GM12878 (cell line): ENCODE measurements around the gene CPHXL2. TPM values are rescaled to one million over a fixed set of nuclear protein-coding genes. Genes with fewer than 3 reads are reported as not detected.

Experiments
- ATAC-seq: fragments of 200-7000 bp; cut with Tn5 transposase; 3 replicates; pipeline ENCODE4 v1.9.1; 2020; ENCODE audit warnings: mild to moderate bottlenecking, moderate library complexity
- BruUV-seq: library from RNA; stranded (reverse); fragments of 400-500 nt; replicated peaks from 2 replicates; lab custom pipeline; 2021; lab: Mats Ljungman, UMichigan
- CTCF ChIA-PET: fragments of 300-600 bp; sonication (Branson Sonifier 250); formaldehyde crosslinking; extraction: SDS; loops from one replicate; lab custom pipeline; 2021; ENCODE audit warnings: inconsistent platforms; lab: Yijun Ruan, JAX
- POLR2A ChIA-PET: fragments of 350-600 bp; formaldehyde crosslinking; extraction: SDS; loops from one replicate; lab custom pipeline; 2021; ENCODE audit warnings: inconsistent platforms; lab: Charles Lee
- RAD21 ChIA-PET: fragments of 300-600 bp; sonication (Branson Sonifier 250); formaldehyde crosslinking; loops from one replicate; lab custom pipeline; 2023; ENCODE audit warnings: antibody characterized with exemption; ENCODE audit not compliant: unreplicated experiment; lab: Charles Lee
- SMC1A ChIA-PET: fragments of 300-600 bp; sonication (Branson Sonifier 250); formaldehyde crosslinking; loops from one replicate; lab custom pipeline; 2023; ENCODE audit not compliant: unreplicated experiment, uncharacterized antibody; lab: Charles Lee
- DNase-seq: peaks from one replicate; pipeline ENCODE4 v3.0.0-alpha.2; 2011; ENCODE audit warnings: low read depth, low spot score
- FAIRE-seq: peaks from 3 replicates; lab custom pipeline; 2011; peaks lifted over from hg19 to GRCh38; lab: Jason Lieb, UNC
- H2AFZ ChIP-seq: 2 replicates; pipeline ENCODE4 v1.6.0; 2011; ENCODE audit warnings: low read depth, low read length, control low read depth; ENCODE audit not compliant: control insufficient read depth
- H3K27ac ChIP-seq: 2 replicates; pipeline ENCODE4 v1.5.1; 2011; ENCODE audit warnings: control low read depth; ENCODE audit not compliant: control insufficient read depth, insufficient read depth
- H3K27me3 ChIP-seq, 2 experiments: replicated peaks in 1 of 2; 2 replicates each; pipeline versions ENCODE4 v1.6.0 to v1.6.1; 2011; ENCODE audit warnings: low read length in 1 of 2; ENCODE audit not compliant: control insufficient read depth in 2 of 2, insufficient read depth in 2 of 2
- H3K36me3 ChIP-seq, 2 experiments: 2 replicates each; pipeline ENCODE4 v1.5.1; 2011; ENCODE audit warnings: low read length in 1 of 2; ENCODE audit not compliant: control insufficient read depth in 2 of 2, insufficient read depth in 2 of 2
- H3K4me1 ChIP-seq: 2 replicates; pipeline ENCODE4 v1.6.1; 2011; ENCODE audit warnings: mild to moderate bottlenecking, low read length, moderate library complexity, mixed read lengths; ENCODE audit not compliant: control insufficient read depth, insufficient read depth
- H3K4me2 ChIP-seq: 2 replicates; pipeline ENCODE4 v1.6.0; 2011; ENCODE audit warnings: control low read depth; ENCODE audit not compliant: control insufficient read depth, insufficient read depth
- H3K4me3 ChIP-seq: fragments of 200-600 bp; sonication (generic); 2 replicates; pipeline ENCODE4 v1.5.1; 2016
- H3K79me2 ChIP-seq: 2 replicates; pipeline ENCODE4 v1.6.0; 2011; ENCODE audit warnings: low read length; ENCODE audit not compliant: control insufficient read depth, insufficient read depth
- H3K9ac ChIP-seq: 2 replicates; pipeline ENCODE4 v1.8.0; 2011; ENCODE audit warnings: low read length, control low read depth, mixed read lengths; ENCODE audit not compliant: control insufficient read depth, insufficient read depth
- H3K9me3 ChIP-seq: replicated peaks from 3 replicates; pipeline ENCODE4 v1.5.1; 2011; ENCODE audit warnings: mild to moderate bottlenecking, low read length; ENCODE audit not compliant: control insufficient read depth, insufficient read depth
- H4K20me1 ChIP-seq: 2 replicates; pipeline ENCODE4 v1.6.0; 2011; ENCODE audit not compliant: control insufficient read depth, insufficient read depth
- CTCF ChIP-seq, 3 experiments: IDR thresholded peaks in 2 of 3; conservative IDR thresholded peaks in 1 of 3; 2 replicates each; pipeline ENCODE4 v1.5.1; 2011; ENCODE audit warnings: low read depth in 3 of 3, low read length in 3 of 3, mild to moderate bottlenecking in 3 of 3, control low read depth in 2 of 3, moderate library complexity in 2 of 3, inconsistent platforms in 1 of 3, mixed read lengths in 1 of 3; ENCODE audit not compliant: control insufficient read depth in 2 of 3, insufficient read depth in 1 of 3; ENCODE audit errors: extremely low read depth in 1 of 3
- IKZF2 ChIP-seq, 2 experiments: fragments of 450-650 bp; IDR thresholded peaks; 2 replicates each; pipeline ENCODE4 v1.6.1; 2017; ENCODE audit warnings: mild to moderate bottlenecking in 2 of 2, moderate library complexity in 2 of 2
- MEF2B ChIP-seq: fragments of 450-650 bp; IDR thresholded peaks from 2 replicates; pipeline ENCODE4 v1.6.1; 2018; ENCODE audit warnings: mild to moderate bottlenecking, moderate library complexity; ENCODE audit not compliant: partially characterized antibody, poor library complexity, severe bottlenecking
- RAD21 ChIP-seq: IDR thresholded peaks from 2 replicates; pipeline ENCODE4 v1.6.1; 2011; ENCODE audit warnings: mild to moderate bottlenecking, low read depth, low read length, moderate library complexity; ENCODE audit not compliant: insufficient read depth
- RUNX3 ChIP-seq: IDR thresholded peaks from 2 replicates; pipeline ENCODE4 v1.6.1; 2012; ENCODE audit warnings: low read length, inconsistent platforms
- WGBS: methylation state at CpG from one replicate; pipeline ENCODE4 v1.1.6; 2016; ENCODE audit warnings: low lambda C conversion rate; ENCODE audit not compliant: insufficient replicate concordance, insufficient coverage; ENCODE audit errors: missing lambda C conversion rate; 5-methylcytosine and 5-hydroxymethylcytosine counted together
- in situ Hi-C: fragments of 300-500 bp; cut with MboI; formaldehyde crosslinking; loops from 9 replicates; pipeline ENCODE4 v1.14.3; 2018; ENCODE audit warnings: mixed read lengths
- intact Hi-C: fragments of 100-400 bp; cut with micrococcal nuclease; formaldehyde crosslinking; loops from one replicate; pipeline ENCODE4 v1.14.2; 2022; ENCODE audit not compliant: unreplicated experiment
- polyA plus RNA-seq, 11 experiments: library from polyadenylated mRNA; depleted of rRNA in 4 of 11; unstranded in 6 of 11; stranded (reverse) in 5 of 11; fragments of >200 nt; fragmentation: Nextera tagmentation in 4 of 11; fragmentation: Illumina TruSeq in 1 of 11; extraction: Ambion mirVana in 4 of 11; extraction: Trizol in 1 of 11; gene quantifications; 1 replicate in 1 of 11; 2 replicates in 10 of 11; pipeline versions ENCODE4 v1.2.1 to v1.2.3, GENCODE V29; 2011 to 2016; ENCODE audit warnings: inconsistent platforms in 2 of 11, missing spikeins in 2 of 11, low read depth in 1 of 11
- total RNA-seq, 4 experiments: library from RNA; depleted of rRNA in 3 of 4; stranded (reverse); fragments of >200 nt in 3 of 4; fragmentation: Illumina TruSeq in 1 of 4; extraction: Trizol in 1 of 4; gene quantifications; 2 replicates each; pipeline versions ENCODE4 v1.2.1 to v1.2.3, GENCODE V29; 2013 to 2021

CPHXL2 gene
- total and polyA plus RNA-seq, 10 of the 15 experiments (the other 5 are each of a cell fraction or from before 2014, with no cell fraction given): not detected

GRCh38 chr16:75644240-75645012, 32.4 kb downstream of the CPHXL2 start:
- H3K4me1 ChIP-seq: peaks cover 18% of the 10 kb centered on the region
- peak overlapping the region; percentile 20; the same call in 1 of the 2 replicates for H3K4me3 ChIP-seq
- DNase-seq (no peak), ATAC-seq (no peak), FAIRE-seq (peak; percentile 71)
- no peak for TF ChIP-seq MEF2B
- TF ChIP-seq RAD21: 0 out of 2 replicates have a peak, but pooled peaks have one; percentile 4
- TF ChIP-seq RUNX3: 0 out of 2 replicates have a peak, but pooled peaks have one; percentile 19
- 0 out of 6 replicates have a peak, but pooled peaks of 1 of the 3 experiments have one; percentile 0 for TF ChIP-seq CTCF (IDR thresholded peaks at IDR 0.05 in 2 of 3, conservative IDR thresholded peaks at IDR 0.05 in 1 of 3; ENCODE audit: control insufficient read depth in 2 of 3, extremely low read depth in 1 of 3, insufficient read depth in 1 of 3, low read depth in 3 of 3, low read length in 3 of 3)
- no peak for TF ChIP-seq IKZF2 (IDR thresholded peaks at IDR 0.05)
- peaks cover 7 to 29% of the 10 kb centered on the region in 2 experiments for H3K36me3 ChIP-seq
- no peak overlapping the region; the same call in 1 of the 2 replicates for H3K9ac ChIP-seq
- RAD21 ChIA-PET: interaction anchor here (0.6 kb wide), 1 partner anchor 88 kb away, joined by 3 read pairs; the partner anchor contains the start of gene TMEM231
- no peaks in the 10 kb centered on the region; a peak in 1 of 4 replicates for H3K27me3 ChIP-seq
- CTCF ChIA-PET: interaction anchor here (1.3 to 1.9 kb wide), 3 partner anchors 22 to 127 kb away, joined by 3 to 8 read pairs (median 6); partner anchors contain the start of gene ADAT1
- no peak overlapping the region for H2AFZ ChIP-seq
- peak overlapping the region; percentile 89 for H3K4me2 ChIP-seq
- no peaks in the 10 kb centered on the region for H3K9me3 ChIP-seq
- peaks cover 66% of the 10 kb centered on the region for H3K79me2 ChIP-seq
- H4K20me1 ChIP-seq: peaks cover 4% of the 10 kb centered on the region; the same call in 1 of the 2 replicates
- 97% methylated on average over 7 of the region's 7 CpGs for WGBS
- intact Hi-C loops: no loop called here
- H3K27ac ChIP-seq: no peak overlapping the region
- POLR2A ChIA-PET: interaction anchor here (1.9 kb wide), 1 partner anchor 22 kb away, joined by 7 read pairs; the partner anchor contains the start of gene ADAT1
- no TSS peak for BruUV-seq
- SMC1A ChIA-PET: interaction anchor here (1.0 to 8.1 kb wide), 5 partner anchors 12 to 80 kb away, joined by 3 to 69 read pairs (median 3); partner anchors contain the start of gene ADAT1
- in situ Hi-C loops: loop anchor here (5.0 kb wide), 2 partner anchors 118 to 1548 kb away; partner anchors contain the start of gene MON1B
